ENCODE data around the gene MYH11. TPM values are rescaled to one million over a fixed set of nuclear protein-coding genes. Genes with fewer than 3 reads are reported as not detected.

Gene MYH11
- total and polyA plus RNA-seq, 8 donors: 1.6 to 24.7 (median 5.0) TPM

- H3K4me1 ChIP-seq: no peaks in the 10 kb centered on the region
- 80 to 89% methylated on average over 18 of the region's 18 CpGs for WGBS, 2 donors
- H3K9me3 ChIP-seq: no peaks in the 10 kb centered on the region
- no peaks in the 10 kb centered on the region for H3K36me3 ChIP-seq
- no peak for DNase-seq
- TF ChIP-seq CTCF (IDR thresholded peaks at IDR 0.05): no peak
- ATAC-seq: no peak
- H3K27ac ChIP-seq: no peak overlapping the region
- no peak overlapping the region for H3K4me3 ChIP-seq
- intact Hi-C loops (cut with DNase I): no loop called here
- FAIRE-seq: no peak
- no peaks in the 10 kb centered on the region for H3K27me3 ChIP-seq
These were observed 106.8 kb downstream of the MYH11 start for GRCh38 chr16:15749985-15750384.

GRCh38 chr16:15749371-15749770 lies 107.5 kb downstream of the MYH11 start:
- Histone ChIP-seq H3K9me3 (no peaks in the 10 kb centered on the region), H3K4me3 (no peak overlapping the region), H3K27ac (no peak overlapping the region), H3K27me3 (no peaks in the 10 kb centered on the region), H3K4me1 (no peaks in the 10 kb centered on the region), H3K36me3 (no peaks in the 10 kb centered on the region)
- no peak for DNase-seq
- 27 to 34% methylated on average over 2 of the region's 2 CpGs for WGBS, 2 donors
- no peak for FAIRE-seq
- TF ChIP-seq CTCF (IDR thresholded peaks at IDR 0.05): no peak
- intact Hi-C loops (cut with DNase I): no loop called here
- ATAC-seq: no peak

- Histone ChIP-seq H3K9me3 (no peaks in the 10 kb centered on the region), H3K27me3 (no peaks in the 10 kb centered on the region), H3K4me3 (no peak overlapping the region), H3K4me1 (no peaks in the 10 kb centered on the region), H3K36me3 (no peaks in the 10 kb centered on the region), H3K27ac (no peak overlapping the region)
- no peak for TF ChIP-seq CTCF (IDR thresholded peaks at IDR 0.05)
- intact Hi-C loops (cut with DNase I): no loop called here
- 86 to 88% methylated on average over 2 of the region's 2 CpGs for WGBS, 2 donors
- DNase-seq: no peak
- FAIRE-seq: no peak
- ATAC-seq: no peak
These were observed 108.2 kb downstream of the MYH11 start for GRCh38 chr16:15748654-15749053.

- H3K4me1 ChIP-seq: no peaks in the 10 kb centered on the region
- H3K27ac ChIP-seq: no peak overlapping the region
- no peak for FAIRE-seq
- no peaks in the 10 kb centered on the region for H3K9me3 ChIP-seq
- 89 to 92% methylated on average over 14 of the region's 14 CpGs for WGBS, 2 donors
- no peak overlapping the region for H3K4me3 ChIP-seq
- ATAC-seq: no peak
- H3K36me3 ChIP-seq: no peaks in the 10 kb centered on the region
- TF ChIP-seq CTCF (IDR thresholded peaks at IDR 0.05): no peak
- intact Hi-C loops (cut with DNase I): no loop called here
- no peaks in the 10 kb centered on the region for H3K27me3 ChIP-seq
- DNase-seq: no peak
These were observed 108.9 kb downstream of the MYH11 start for GRCh38 chr16:15747937-15748336.

DNA sequence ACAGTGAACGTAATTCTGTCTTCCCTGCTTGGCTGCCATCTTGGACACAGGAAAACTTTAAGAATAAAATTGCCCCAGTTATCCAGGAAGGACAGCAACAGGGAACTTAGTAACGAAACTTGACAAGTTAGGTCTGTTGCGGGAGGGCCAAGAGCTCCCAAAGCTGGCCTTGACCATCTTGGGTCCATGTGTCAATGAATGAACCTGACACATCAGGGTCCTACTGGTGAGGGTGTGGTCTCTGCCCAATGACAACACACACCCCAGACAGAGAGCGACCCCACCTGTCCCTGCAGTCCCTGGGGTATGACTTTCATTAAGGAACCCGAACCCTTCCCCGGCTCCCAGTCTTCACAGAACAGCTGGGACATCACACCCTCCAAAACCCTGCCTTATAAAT lies 110.5 kb downstream of the MYH11 start:
- Histone ChIP-seq H3K27ac (no peak overlapping the region), H3K4me3 (no peak overlapping the region), H3K4me1 (no peaks in the 10 kb centered on the region), H3K36me3 (no peaks in the 10 kb centered on the region), H3K9me3 (no peaks in the 10 kb centered on the region), H3K27me3 (no peaks in the 10 kb centered on the region)
- ATAC-seq (no peak), FAIRE-seq (no peak), DNase-seq (no peak)
- 94 to 98% methylated on average over 6 of the region's 6 CpGs for WGBS, 2 donors
- no peak for TF ChIP-seq CTCF (IDR thresholded peaks at IDR 0.05)
- intact Hi-C loops (cut with DNase I): no loop called here

Data from pancreas (tissue), 10 donors.